ENCODE measurements around the gene EIF4EBP2.

EIF4EBP2 gene

GRCh38 chr10:70441895-70442309 is 38.0 kb downstream of the EIF4EBP2 start:
- Histone ChIP-seq H3K9me3 (ENCODE audit: control insufficient read depth, low read length) (no peaks in the 10 kb centered on the region), H3K27ac (ENCODE audit: insufficient read depth, low read depth, low read length, poor library complexity, severe bottlenecking) (no peak overlapping the region), H3K4me1 (ENCODE audit: control insufficient read depth, insufficient read depth, low read length) (peaks cover 8% of the 10 kb centered on the region), H3K27me3 (ENCODE audit: control insufficient read depth, insufficient read depth, low read length, poor library complexity, severe bottlenecking) (peaks cover 68% of the 10 kb centered on the region), H3K36me3 (ENCODE audit: control insufficient read depth, insufficient read depth, low read length) (no peaks in the 10 kb centered on the region), H3K4me3 (ENCODE audit: insufficient read depth, low read depth, low read length) (no peak overlapping the region)
- WGBS, 2 experiments: 8 to 10% methylated on average over 12 of the region's 12 CpGs

GRCh38 chr10:70442332-70442988 is 38.5 kb downstream of the EIF4EBP2 start:
- Histone ChIP-seq H3K27ac (ENCODE audit: insufficient read depth, low read depth, low read length, poor library complexity, severe bottlenecking) (no peak overlapping the region), H3K36me3 (ENCODE audit: control insufficient read depth, insufficient read depth, low read length) (no peaks in the 10 kb centered on the region), H3K4me1 (ENCODE audit: control insufficient read depth, insufficient read depth, low read length) (peaks cover 8% of the 10 kb centered on the region), H3K27me3 (ENCODE audit: control insufficient read depth, insufficient read depth, low read length, poor library complexity, severe bottlenecking) (peaks cover 67% of the 10 kb centered on the region), H3K4me3 (ENCODE audit: insufficient read depth, low read depth, low read length) (no peak overlapping the region), H3K9me3 (ENCODE audit: control insufficient read depth, low read length) (no peaks in the 10 kb centered on the region)
- 39 to 44% methylated on average over 6 of the region's 6 CpGs for WGBS, 2 experiments

- Histone ChIP-seq H3K4me3 (ENCODE audit: insufficient read depth, low read depth, low read length) (no peak overlapping the region), H3K36me3 (ENCODE audit: control insufficient read depth, insufficient read depth, low read length) (no peaks in the 10 kb centered on the region), H3K4me1 (ENCODE audit: control insufficient read depth, insufficient read depth, low read length) (peaks cover 8% of the 10 kb centered on the region), H3K27ac (ENCODE audit: insufficient read depth, low read depth, low read length, poor library complexity, severe bottlenecking) (no peak overlapping the region), H3K9me3 (ENCODE audit: control insufficient read depth, low read length) (no peaks in the 10 kb centered on the region), H3K27me3 (ENCODE audit: control insufficient read depth, insufficient read depth, low read length, poor library complexity, severe bottlenecking) (peaks cover 45% of the 10 kb centered on the region)
- 90 to 94% methylated on average over 4 of the region's 4 CpGs for WGBS, 2 experiments
Measured at GRCh38 chr10:70444744-70445143, 40.8 kb downstream of the EIF4EBP2 start.

GRCh38 chr10:70445718-70446657 is 42.0 kb downstream of the EIF4EBP2 start:
- H3K9me3 ChIP-seq (ENCODE audit: control insufficient read depth, low read length): no peaks in the 10 kb centered on the region
- no peak overlapping the region for H3K27ac ChIP-seq (ENCODE audit: insufficient read depth, low read depth, low read length, poor library complexity, severe bottlenecking)
- no peaks in the 10 kb centered on the region for H3K36me3 ChIP-seq (ENCODE audit: control insufficient read depth, insufficient read depth, low read length)
- H3K4me1 ChIP-seq (ENCODE audit: control insufficient read depth, insufficient read depth, low read length): peaks cover 11% of the 10 kb centered on the region
- peaks cover 32% of the 10 kb centered on the region for H3K27me3 ChIP-seq (ENCODE audit: control insufficient read depth, insufficient read depth, low read length, poor library complexity, severe bottlenecking)
- H3K4me3 ChIP-seq (ENCODE audit: insufficient read depth, low read depth, low read length): no peak overlapping the region
- 77 to 80% methylated on average over 7 to 8 of the region's 8 CpGs for WGBS, 2 experiments

- Histone ChIP-seq H3K4me1 (ENCODE audit: control insufficient read depth, insufficient read depth, low read length) (peaks cover 6% of the 10 kb centered on the region), H3K36me3 (ENCODE audit: control insufficient read depth, insufficient read depth, low read length) (no peaks in the 10 kb centered on the region), H3K4me3 (ENCODE audit: insufficient read depth, low read depth, low read length) (no peak overlapping the region), H3K27me3 (ENCODE audit: control insufficient read depth, insufficient read depth, low read length, poor library complexity, severe bottlenecking) (peaks cover 10% of the 10 kb centered on the region), H3K9me3 (ENCODE audit: control insufficient read depth, low read length) (no peaks in the 10 kb centered on the region), H3K27ac (ENCODE audit: insufficient read depth, low read depth, low read length, poor library complexity, severe bottlenecking) (no peak overlapping the region)
- WGBS, 2 experiments: 84 to 90% methylated on average over 2 of the region's 2 CpGs
Measured at GRCh38 chr10:70448236-70448635, 44.3 kb downstream of the EIF4EBP2 start.

GRCh38 chr10:70455213-70455630 is 51.3 kb downstream of the EIF4EBP2 start:
- Histone ChIP-seq H3K4me1 (ENCODE audit: control insufficient read depth, insufficient read depth, low read length) (peaks cover 9% of the 10 kb centered on the region), H3K36me3 (ENCODE audit: control insufficient read depth, insufficient read depth, low read length) (no peaks in the 10 kb centered on the region), H3K27me3 (ENCODE audit: control insufficient read depth, insufficient read depth, low read length, poor library complexity, severe bottlenecking) (peaks cover 55% of the 10 kb centered on the region), H3K9me3 (ENCODE audit: control insufficient read depth, low read length) (no peaks in the 10 kb centered on the region), H3K4me3 (ENCODE audit: insufficient read depth, low read depth, low read length) (no peak overlapping the region), H3K27ac (ENCODE audit: insufficient read depth, low read depth, low read length, poor library complexity, severe bottlenecking) (no peak overlapping the region)
- 38 to 44% methylated on average over 6 of the region's 6 CpGs for WGBS, 2 experiments

GRCh38 chr10:70456164-70456563 is 52.2 kb downstream of the EIF4EBP2 start:
- peaks cover 61% of the 10 kb centered on the region for H3K27me3 ChIP-seq (ENCODE audit: control insufficient read depth, insufficient read depth, low read length, poor library complexity, severe bottlenecking)
- H3K4me1 ChIP-seq (ENCODE audit: control insufficient read depth, insufficient read depth, low read length): peaks cover 4% of the 10 kb centered on the region
- no peaks in the 10 kb centered on the region for H3K9me3 ChIP-seq (ENCODE audit: control insufficient read depth, low read length)
- H3K36me3 ChIP-seq (ENCODE audit: control insufficient read depth, insufficient read depth, low read length): no peaks in the 10 kb centered on the region
- H3K4me3 ChIP-seq (ENCODE audit: insufficient read depth, low read depth, low read length): no peak overlapping the region
- no peak overlapping the region for H3K27ac ChIP-seq (ENCODE audit: insufficient read depth, low read depth, low read length, poor library complexity, severe bottlenecking)
- WGBS, 2 experiments: 19 to 23% methylated on average over 8 of the region's 8 CpGs

GRCh38 chr10:70457759-70458305 is 53.9 kb downstream of the EIF4EBP2 start:
- Histone ChIP-seq H3K27ac (ENCODE audit: insufficient read depth, low read depth, low read length, poor library complexity, severe bottlenecking) (no peak overlapping the region), H3K27me3 (ENCODE audit: control insufficient read depth, insufficient read depth, low read length, poor library complexity, severe bottlenecking) (peaks cover 63% of the 10 kb centered on the region)

GRCh38 chr10:70458329-70459060 is 54.5 kb downstream of the EIF4EBP2 start:
- Histone ChIP-seq H3K27me3 (ENCODE audit: control insufficient read depth, insufficient read depth, low read length, poor library complexity, severe bottlenecking) (peaks cover 63% of the 10 kb centered on the region), H3K4me1 (ENCODE audit: control insufficient read depth, insufficient read depth, low read length) (peaks cover 3% of the 10 kb centered on the region), H3K27ac (ENCODE audit: insufficient read depth, low read depth, low read length, poor library complexity, severe bottlenecking) (no peak overlapping the region), H3K4me3 (ENCODE audit: insufficient read depth, low read depth, low read length) (peak overlapping the region; percentile 21), H3K9me3 (ENCODE audit: control insufficient read depth, low read length) (no peaks in the 10 kb centered on the region), H3K36me3 (ENCODE audit: control insufficient read depth, insufficient read depth, low read length) (no peaks in the 10 kb centered on the region)
- 1% methylated on average over 62 of the region's 62 CpGs for WGBS, 2 experiments

More at GRCh38 chr10:70457759-70458305, 53.9 kb downstream of the EIF4EBP2 start:
- H3K4me3 ChIP-seq (ENCODE audit: insufficient read depth, low read depth, low read length): peak overlapping the region; percentile 21
- peaks cover 3% of the 10 kb centered on the region for H3K4me1 ChIP-seq (ENCODE audit: control insufficient read depth, insufficient read depth, low read length)
- no peaks in the 10 kb centered on the region for H3K36me3 ChIP-seq (ENCODE audit: control insufficient read depth, insufficient read depth, low read length)
- 28 to 32% methylated on average over 17 of the region's 17 CpGs for WGBS, 2 experiments
- H3K9me3 ChIP-seq (ENCODE audit: control insufficient read depth, low read length): no peaks in the 10 kb centered on the region
